ENCODE measurements around the gene PTPRM. TPM values are rescaled to one million over a fixed set of nuclear protein-coding genes. Genes with fewer than 3 reads are reported as not detected.

Gene PTPRM
- total and polyA plus RNA-seq, 2 of the 4 experiments (the other 2 are of a cell fraction), result 28.3 to 51.2 TPM

GRCh38 chr18:8299054-8299980, 732.2 kb downstream of the PTPRM start (continued):
- TF ChIP-seq CHD1 (IDR thresholded peaks at IDR 0.05; ENCODE audit: low read depth, low read length), result no peak

GRCh38 chr18:8300751-8301410, 733.8 kb downstream of the PTPRM start:
- ChIA-PET POLR2A (ENCODE audit: unreplicated experiment) (no interaction called here), CTCF (interaction anchor here (0.6 kb wide), 4 partner anchors 9 to 88 kb away, joined by 3 to 6 read pairs (median 4); no protein-coding TSS in a partner anchor)
- H3K14ac ChIP-seq (replicated peaks; ENCODE audit: low read depth, low read length), result no peak overlapping the region
- no peak overlapping the region for H3K4me2 ChIP-seq (ENCODE audit: low read depth, low read length)
- no peak overlapping the region for H2BK20ac ChIP-seq (ENCODE audit: low read depth, low read length)
- no peak overlapping the region for H3K23ac ChIP-seq (ENCODE audit: low read depth, low read length)
- no peak overlapping the region for H3K27ac ChIP-seq (ENCODE audit: insufficient read depth, low read length)
- no peak overlapping the region for H4K5ac ChIP-seq (ENCODE audit: low read depth, low read length)
- no peak overlapping the region for H2AK9ac ChIP-seq (replicated peaks; ENCODE audit: low read depth, low read length, poor library complexity)
- no peak overlapping the region for H3K18ac ChIP-seq (ENCODE audit: low read depth, low read length)
- H3K9me3 ChIP-seq (ENCODE audit: control insufficient read depth, insufficient read depth, low read length), result no peaks in the 10 kb centered on the region
- BruUV-seq (replicated peaks), result no TSS peak
- H3K56ac ChIP-seq (ENCODE audit: extremely low read depth, insufficient read depth, low read length), result no peak overlapping the region
- dilution Hi-C loops (cut with HindIII; ENCODE audit: low sequenced_read_pairs, unreplicated experiment), result no loop called here
- no peaks in the 10 kb centered on the region for H3K27me3 ChIP-seq (ENCODE audit: control insufficient read depth, insufficient read depth, low read length)
- H3K36me3 ChIP-seq (ENCODE audit: control insufficient read depth, insufficient read depth, low read length), result peaks cover 8% of the 10 kb centered on the region
- peaks cover 4% of the 10 kb centered on the region for H3K4me1 ChIP-seq (ENCODE audit: control insufficient read depth, insufficient read depth, low read length)
- H3K9me1 ChIP-seq (ENCODE audit: insufficient read depth, low read length), result 0 out of 2 replicates have a peak, but pooled peaks cover 8% of the 10 kb centered on the region
- in situ Hi-C loops (cut with MboI; ENCODE audit: low sequenced_read_pairs), result no loop called here
- H4K8ac ChIP-seq (ENCODE audit: low read depth in 2 of 2, low read length in 2 of 2), result no peak overlapping the region
- H3K4me3 ChIP-seq (ENCODE audit: insufficient read depth, low read depth, low read length), result no peak overlapping the region
- no peaks in the 10 kb centered on the region for H4K20me1 ChIP-seq (ENCODE audit: insufficient read depth, low read length)
- H2BK120ac ChIP-seq (ENCODE audit: low read depth, low read length), result no peak overlapping the region
- no CpG with 5 or more reads among the region's 6 CpGs for WGBS, 2 experiments (ENCODE audit: extremely low coverage in 2 of 2, insufficient read length in 1 of 2)
- H2AK5ac ChIP-seq (ENCODE audit: low read depth, low read length), result no peak overlapping the region
- no peak overlapping the region for H4K91ac ChIP-seq (ENCODE audit: insufficient read depth, low read depth, low read length)
- no peak for TF ChIP-seq MAZ (IDR thresholded peaks at IDR 0.05; ENCODE audit: borderline replicate concordance, low read depth, low read length)
- no peak for TF ChIP-seq BHLHE40 (IDR thresholded peaks at IDR 0.05; ENCODE audit: low read depth, low read length)
- TF ChIP-seq SMC3 (IDR thresholded peaks at IDR 0.05; ENCODE audit: low read depth, low read length), result no peak
- TF ChIP-seq CHD1 (IDR thresholded peaks at IDR 0.05; ENCODE audit: low read depth, low read length), result no peak
- peak; percentile 34 for DNase-seq
- H3K4ac ChIP-seq (ENCODE audit: low read depth, low read length), result no peak overlapping the region
- H2BK5ac ChIP-seq (ENCODE audit: low read depth, low read length, poor library complexity, severe bottlenecking), result no peak overlapping the region
- H2BK15ac ChIP-seq (ENCODE audit: low read depth, low read length), result no peak overlapping the region
- H3K9ac ChIP-seq (ENCODE audit: low read depth, low read length), result no peak overlapping the region
- intact Hi-C loops (cut with micrococcal nuclease), result no loop called here
- peak; percentile 44; the same call in 1 of the 2 replicates for ATAC-seq (ENCODE audit: low read depth)
- no peaks in the 10 kb centered on the region for H3K79me1 ChIP-seq (ENCODE audit: low read depth in 1 of 2, low read length in 2 of 2)
- H2AFZ ChIP-seq (replicated peaks; ENCODE audit: low read length, poor library complexity), result no peak overlapping the region
